Right renal cortex interstitium (tissue), 3 donors: Measurements from ENCODE around the gene IFNA21. TPM values are rescaled to one million over a fixed set of nuclear protein-coding genes. Genes with fewer than 3 reads are reported as not detected.
"Not testable (repeated sequence)": the region's sequence is repeated elsewhere in the genome, so short reads cannot be mapped to it uniquely, and the experiment has no call there.

Source experiments
- DNase-seq, 3 donors: peaks; one replicate each; pipeline ENCODE4 v3.0.0-alpha.2; 2013; ENCODE audit warnings: low read depth in 3 of 3, low spot score in 2 of 3
- polyA plus RNA-seq, 3 donors: library from polyadenylated mRNA; unstranded; fragments of 120-200 nt; gene quantifications; one replicate each; pipeline ENCODE4 v1.2.1, GENCODE V29; 2013; ENCODE audit not compliant: insufficient read length in 3 of 3

IFNA21 gene
- polyA plus RNA-seq, 3 donors: not detected

GRCh38 chr9:21144603-21145002 lies 21.9 kb downstream of the IFNA21 start:
- DNase-seq: no peak

- DNase-seq: no peak
These were observed 25.0 kb downstream of the IFNA21 start, which contains the start of gene IFNW1 for GRCh38 chr9:21141427-21141882. Gene IFNW1, minus strand, starts transcription at chr9:21141832. Its CDS starts 262 bp downstream, at chr9:21141570.

GRCh38 chr9:21137020-21137419 lies 29.4 kb downstream of the IFNA21 start:
- no peak for DNase-seq

GRCh38 chr9:21135736-21136135 lies 30.7 kb downstream of the IFNA21 start:
- no peak for DNase-seq

GRCh38 chr9:21128186-21128585 lies 38.3 kb downstream of the IFNA21 start:
- not testable (repeated sequence) for DNase-seq

- no peak for DNase-seq
These were observed 44.7 kb downstream of the IFNA21 start for GRCh38 chr9:21121595-21122251.

GRCh38 chr9:21121079-21121478 lies 45.4 kb downstream of the IFNA21 start:
- no peak for DNase-seq

- DNase-seq: no peak
These were observed 47.2 kb downstream of the IFNA21 start for GRCh38 chr9:21119093-21119770.

Other genes starting within 250 kb of the IFNA21 start
- gene HACD4, start 135.0 kb downstream of the IFNA21 start, polyA plus RNA-seq: 1 to 10 TPM; 2.8 to 3.4 (median 3.1) TPM
- not detected for gene IFNB1, start 88.7 kb downstream of the IFNA21 start, polyA plus RNA-seq
- not detected for gene IFNW1, start 24.8 kb downstream of the IFNA21 start, polyA plus RNA-seq
- gene IFNA4, start 20.9 kb upstream of the IFNA21 start, polyA plus RNA-seq: not detected
- gene IFNA7, start 35.5 kb upstream of the IFNA21 start, polyA plus RNA-seq: not detected
- not detected for gene IFNA10, start 40.5 kb upstream of the IFNA21 start, polyA plus RNA-seq
- not detected for gene IFNA16, start 50.7 kb upstream of the IFNA21 start, polyA plus RNA-seq
- gene IFNA17, start 61.6 kb upstream of the IFNA21 start, polyA plus RNA-seq: not detected
- not detected for gene IFNA14, start 73.3 kb upstream of the IFNA21 start, polyA plus RNA-seq
- gene IFNA5, start 138.7 kb upstream of the IFNA21 start, polyA plus RNA-seq: not detected
- 10 to 100 TPM; 54.4 to 58.0 (median 57.5) TPM for gene KLHL9, start 168.7 kb upstream of the IFNA21 start, polyA plus RNA-seq
- gene IFNA6, start 184.2 kb upstream of the IFNA21 start, polyA plus RNA-seq: not detected
- not detected for gene IFNA13, start 201.4 kb upstream of the IFNA21 start, polyA plus RNA-seq
- gene IFNA2, start 218.7 kb upstream of the IFNA21 start, polyA plus RNA-seq: not detected
- gene IFNA8, start 242.5 kb upstream of the IFNA21 start, polyA plus RNA-seq: not detected